Smooth muscle cell (in vitro differentiated cells): ENCODE measurements around the gene DIO1. TPM values are rescaled to one million over a fixed set of nuclear protein-coding genes. Genes with fewer than 3 reads are reported as not detected.

ENCODE experiments used
- DNase-seq: peaks from one replicate; lab custom pipeline; 2025; ENCODE audit not compliant: unreplicated experiment; lab: John Stamatoyannopoulos, UW
- H2AFZ ChIP-seq: fragments of 200-600 bp; sonication (generic); 2 replicates; pipeline ENCODE4 v1.6.0; 2016; ENCODE audit warnings: antibody characterized with exemption, low read depth, mild to moderate bottlenecking
- H3F3A ChIP-seq: fragments of 200-600 bp; sonication (generic); 2 replicates; pipeline ENCODE4 v1.6.0; 2017; ENCODE audit warnings: antibody characterized with exemption, low read depth
- H3K27ac ChIP-seq: fragments of 200-600 bp; sonication (generic); 2 replicates; pipeline ENCODE4 v1.5.1; 2016; ENCODE audit warnings: low read depth, mild to moderate bottlenecking
- H3K27me3 ChIP-seq: fragments of 200-600 bp; sonication (generic); 2 replicates; pipeline ENCODE4 v1.6.1; 2016; ENCODE audit warnings: low read depth, mild to moderate bottlenecking
- H3K36me3 ChIP-seq: fragments of 200-600 bp; sonication (generic); 2 replicates; pipeline ENCODE4 v1.5.1; 2016; ENCODE audit warnings: low read depth
- H3K4me1 ChIP-seq: fragments of 200-600 bp; sonication (generic); 2 replicates; pipeline ENCODE4 v1.5.1; 2016; ENCODE audit warnings: low read depth
- H3K4me2 ChIP-seq: fragments of 200-600 bp; sonication (generic); 2 replicates; pipeline ENCODE4 v1.6.0; 2016; ENCODE audit warnings: mild to moderate bottlenecking
- H3K4me3 ChIP-seq: fragments of 200-600 bp; sonication (generic); 2 replicates; pipeline ENCODE4 v1.5.1; 2016; ENCODE audit warnings: mild to moderate bottlenecking
- H3K79me2 ChIP-seq: fragments of 200-600 bp; sonication (generic); 2 replicates; pipeline ENCODE4 v1.6.0; 2016; ENCODE audit warnings: low read depth, mild to moderate bottlenecking
- H3K9ac ChIP-seq: fragments of 200-600 bp; sonication (generic); 2 replicates; pipeline ENCODE4 v1.6.0; 2016; ENCODE audit warnings: low read depth
- H3K9me3 ChIP-seq: fragments of 200-600 bp; sonication (generic); replicated peaks from 2 replicates; pipeline ENCODE4 v1.5.1; 2016; ENCODE audit warnings: low read depth
- H4K20me1 ChIP-seq: fragments of 200-600 bp; sonication (generic); 2 replicates; pipeline ENCODE4 v1.6.0; 2016; ENCODE audit warnings: low read depth
- CTCF ChIP-seq: fragments of 200-600 bp; sonication (generic); IDR thresholded peaks from 2 replicates; pipeline ENCODE4 v1.5.1; 2017; ENCODE audit warnings: borderline replicate concordance, mild to moderate bottlenecking, antibody characterized with exemption; ENCODE audit not compliant: insufficient read depth, poor library complexity, severe bottlenecking
- WGBS: methylation state at CpG from one replicate; pipeline ENCODE4 v1.1.7; 2016; ENCODE audit warnings: low lambda C conversion rate; 5-methylcytosine and 5-hydroxymethylcytosine counted together
- polyA plus RNA-seq: library from polyadenylated mRNA; unstranded; fragments of >200 nt; fragmentation: Nextera tagmentation; extraction: Ambion mirVana; gene quantifications from 2 replicates; pipeline ENCODE4 v1.2.1, GENCODE V29; 2016
- total RNA-seq: library from RNA; depleted of rRNA; stranded (reverse); fragments of >200 nt; gene quantifications from 2 replicates; pipeline ENCODE4 v1.2.3, GENCODE V29; 2014

The DIO1 gene
- total and polyA plus RNA-seq, 2 experiments from 2014 or later, result 0.16 TPM; not detected in 1

DNA sequence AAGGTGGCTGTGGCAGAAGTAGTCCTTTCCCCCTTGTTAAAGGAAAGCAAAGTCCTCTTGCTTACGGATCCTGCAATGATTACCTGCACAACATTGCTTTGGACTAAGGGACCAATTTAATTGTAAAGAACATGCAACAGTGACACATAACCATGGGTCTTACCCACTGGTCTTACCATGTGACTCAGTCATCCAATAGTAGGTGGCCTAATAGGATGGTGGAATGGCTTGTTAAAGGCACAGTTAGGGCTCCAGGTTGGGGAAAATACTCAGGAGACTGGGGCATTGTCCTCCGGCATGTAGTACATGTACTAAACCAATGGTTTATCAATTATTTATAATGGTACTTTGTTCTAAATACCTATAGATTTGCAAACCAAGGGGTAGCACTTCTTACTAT, 2.3 kb upstream of the DIO1 start:
- Histone ChIP-seq H2AFZ (no peak overlapping the region), H3K4me1 (peaks cover 6% of the 10 kb centered on the region), H3K9me3 (no peaks in the 10 kb centered on the region), H3K9ac (no peak overlapping the region), H4K20me1 (no peaks in the 10 kb centered on the region), H3K27me3 (no peaks in the 10 kb centered on the region), H3K79me2 (no peaks in the 10 kb centered on the region), H3F3A (peaks cover 3% of the 10 kb centered on the region), H3K4me3 (no peak overlapping the region), H3K36me3 (no peaks in the 10 kb centered on the region), H3K4me2 (no peak overlapping the region), H3K27ac (no peak overlapping the region)
- TF ChIP-seq CTCF, result no peak
- DNase-seq, result no peak
- WGBS, result 95% methylated on average over 2 of the region's 2 CpGs

- no peak overlapping the region for H3K4me3 ChIP-seq
- TF ChIP-seq CTCF, result no peak
- no peaks in the 10 kb centered on the region for H3K27me3 ChIP-seq
- H4K20me1 ChIP-seq, result no peaks in the 10 kb centered on the region
- no peak overlapping the region for H3K27ac ChIP-seq
- H3K9me3 ChIP-seq, result no peaks in the 10 kb centered on the region
- no peak for DNase-seq
- peaks cover 3% of the 10 kb centered on the region for H3F3A ChIP-seq
- no peaks in the 10 kb centered on the region for H3K79me2 ChIP-seq
- H3K4me1 ChIP-seq, result peaks cover 6% of the 10 kb centered on the region
- no peak overlapping the region for H3K4me2 ChIP-seq
- H3K9ac ChIP-seq, result no peak overlapping the region
- H3K36me3 ChIP-seq, result no peaks in the 10 kb centered on the region
- no peak overlapping the region for H2AFZ ChIP-seq
- 95% methylated on average over 5 of the region's 5 CpGs for WGBS
Measured at GRCh38 chr1:53892911-53893310, 1.1 kb upstream of the DIO1 start.

DNA sequence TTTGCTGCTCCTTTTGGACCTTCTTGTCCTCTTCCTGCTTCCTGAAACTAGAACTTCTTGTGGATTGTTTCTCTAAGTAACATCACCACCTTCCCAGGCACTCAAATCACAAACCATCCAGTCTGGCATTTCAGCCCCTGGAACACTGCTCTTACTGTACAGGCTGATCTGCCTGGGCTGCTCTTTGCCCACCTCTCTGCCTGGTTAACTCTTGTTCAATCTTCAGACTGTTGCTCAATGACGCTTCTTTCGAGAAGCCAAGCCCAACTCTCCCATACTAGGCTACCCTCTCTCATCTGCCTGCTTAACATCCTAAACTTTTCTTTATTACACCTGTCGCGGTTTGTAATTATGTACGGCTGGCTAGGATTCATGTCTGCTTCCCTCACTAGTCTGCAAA, 657 bp downstream of the DIO1 start:
- no peak for DNase-seq
- no peak overlapping the region for H3K27ac ChIP-seq
- H3K4me1 ChIP-seq, result no peaks in the 10 kb centered on the region
- no peaks in the 10 kb centered on the region for H3K27me3 ChIP-seq
- H4K20me1 ChIP-seq, result no peaks in the 10 kb centered on the region
- H2AFZ ChIP-seq, result no peak overlapping the region
- no peaks in the 10 kb centered on the region for H3F3A ChIP-seq
- no peaks in the 10 kb centered on the region for H3K79me2 ChIP-seq
- no peaks in the 10 kb centered on the region for H3K36me3 ChIP-seq
- no peak overlapping the region for H3K4me2 ChIP-seq
- no peak overlapping the region for H3K9ac ChIP-seq
- no peaks in the 10 kb centered on the region for H3K9me3 ChIP-seq
- TF ChIP-seq CTCF, result no peak
- WGBS, result 95% methylated on average over 5 of the region's 5 CpGs
- no peak overlapping the region for H3K4me3 ChIP-seq

DNA sequence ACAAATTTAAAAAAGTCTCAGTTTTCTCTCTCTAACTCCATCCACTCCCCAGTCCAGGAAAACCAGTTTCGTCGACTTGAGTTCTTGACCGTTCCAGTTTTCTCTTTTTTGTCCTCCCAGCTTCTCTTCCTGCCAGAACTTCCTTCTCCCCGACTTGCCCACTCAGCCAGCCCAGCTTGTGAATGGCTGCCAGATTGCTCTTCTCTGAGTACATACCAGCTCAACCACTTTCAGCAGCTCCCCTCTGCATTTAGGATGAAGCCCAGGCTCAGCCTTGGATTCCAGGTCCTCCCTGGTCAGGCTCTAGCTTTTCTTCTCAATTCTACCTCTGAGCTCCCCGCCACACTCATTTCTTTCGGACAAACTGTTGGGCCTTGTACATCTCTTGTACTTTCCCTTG, 1.4 kb downstream of the DIO1 start:
- Histone ChIP-seq H3K9ac (no peak overlapping the region), H3F3A (no peaks in the 10 kb centered on the region), H3K4me2 (no peak overlapping the region), H3K27ac (no peak overlapping the region), H4K20me1 (no peaks in the 10 kb centered on the region), H3K4me1 (no peaks in the 10 kb centered on the region), H2AFZ (no peak overlapping the region), H3K36me3 (no peaks in the 10 kb centered on the region), H3K27me3 (no peaks in the 10 kb centered on the region), H3K79me2 (no peaks in the 10 kb centered on the region), H3K9me3 (no peaks in the 10 kb centered on the region), H3K4me3 (no peak overlapping the region)
- no peak for TF ChIP-seq CTCF
- no peak for DNase-seq
- WGBS, result 90% methylated on average over 6 of the region's 6 CpGs
